Thoracic aorta (tissue), 2 donors: ENCODE results near the gene PTPRM. TPM values are rescaled to one million over a fixed set of nuclear protein-coding genes. Genes with fewer than 3 reads are reported as not detected.

Source experiments
- ATAC-seq: fragments of 150-250 bp; one replicate; pipeline ENCODE4 v1.8.0; 2017; ENCODE audit warnings: low read depth; ENCODE audit not compliant: insufficient number of reproducible peaks, low FRiP score
- DNase-seq: peaks from one replicate; pipeline ENCODE4 v3.0.0-alpha.2; 2020; ENCODE audit warnings: low spot score
- H3K27ac ChIP-seq, 2 donors: fragments of 200-600 bp; sonication (generic); 1 replicate in 1 of 2; 2 replicates in 1 of 2; pipeline ENCODE4 v1.5.1; 2016; ENCODE audit warnings: mild to moderate bottlenecking in 2 of 2, moderate library complexity in 2 of 2
- H3K27me3 ChIP-seq: fragments of 200-600 bp; sonication (generic); replicated peaks from 2 replicates; pipeline ENCODE4 v1.6.0; 2016; ENCODE audit warnings: mild to moderate bottlenecking; ENCODE audit not compliant: insufficient read depth
- H3K36me3 ChIP-seq: fragments of 200-600 bp; sonication (generic); one replicate; pipeline ENCODE4 v1.5.1; 2016
- H3K4me1 ChIP-seq, 2 donors: fragments of 200-600 bp; sonication (generic); 1 replicate in 1 of 2; 2 replicates in 1 of 2; pipeline versions ENCODE4 v1.5.1 to v1.6.0; 2016; ENCODE audit warnings: low read depth in 2 of 2, mild to moderate bottlenecking in 1 of 2; ENCODE audit not compliant: control insufficient read depth in 1 of 2
- H3K4me3 ChIP-seq: fragments of 200-600 bp; sonication (generic); 2 replicates; pipeline ENCODE4 v1.5.1; 2016; ENCODE audit warnings: mild to moderate bottlenecking
- H3K9me3 ChIP-seq: fragments of 200-600 bp; sonication (generic); 2 replicates; pipeline ENCODE4 v1.5.1; 2016
- total RNA-seq, 2 donors: library from RNA; depleted of rRNA; stranded (reverse); fragments of >200 nt; gene quantifications; one replicate each; pipeline versions ENCODE4 v1.1.0 to v1.2.3, GENCODE V29; 2016
- TF ChIP-seq, protein P1 (sequence below): fragments of 200-600 bp; sonication (generic); IDR thresholded peaks from one replicate; pipeline ENCODE4 v1.5.1; 2019; ENCODE audit warnings: antibody characterized with exemption

Gene PTPRM
- total RNA-seq, 2 donors from 2014 or later, result 90.3 to 102 TPM

DNA sequence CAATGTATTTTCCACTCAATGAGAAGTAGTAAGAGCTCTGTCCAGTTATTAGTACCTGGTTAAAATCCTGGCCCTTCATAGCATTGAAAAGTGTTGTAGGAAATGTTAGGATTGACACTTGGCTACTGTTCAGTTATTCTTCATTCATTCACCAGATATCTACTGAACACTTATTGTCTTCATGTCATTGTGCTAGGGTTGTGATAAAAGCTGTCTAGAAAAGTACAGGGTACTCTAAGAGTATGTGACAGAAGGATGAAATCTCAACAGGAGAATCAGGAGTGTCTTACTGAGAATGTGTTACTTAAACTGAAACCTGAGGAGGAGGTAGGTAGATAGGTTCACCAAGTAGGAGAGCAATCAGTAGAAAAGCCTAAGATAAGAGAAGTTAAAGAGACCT lies 530.3 kb downstream of the PTPRM start:
- Histone ChIP-seq H3K4me3 (no peak overlapping the region), H3K27me3 (no peaks in the 10 kb centered on the region), H3K36me3 (no peaks in the 10 kb centered on the region), H3K27ac (no peak overlapping the region), H3K9me3 (no peaks in the 10 kb centered on the region), H3K4me1 (no peaks in the 10 kb centered on the region)
- ATAC-seq (no peak), DNase-seq (no peak)
- TF ChIP-seq, protein P1, sequence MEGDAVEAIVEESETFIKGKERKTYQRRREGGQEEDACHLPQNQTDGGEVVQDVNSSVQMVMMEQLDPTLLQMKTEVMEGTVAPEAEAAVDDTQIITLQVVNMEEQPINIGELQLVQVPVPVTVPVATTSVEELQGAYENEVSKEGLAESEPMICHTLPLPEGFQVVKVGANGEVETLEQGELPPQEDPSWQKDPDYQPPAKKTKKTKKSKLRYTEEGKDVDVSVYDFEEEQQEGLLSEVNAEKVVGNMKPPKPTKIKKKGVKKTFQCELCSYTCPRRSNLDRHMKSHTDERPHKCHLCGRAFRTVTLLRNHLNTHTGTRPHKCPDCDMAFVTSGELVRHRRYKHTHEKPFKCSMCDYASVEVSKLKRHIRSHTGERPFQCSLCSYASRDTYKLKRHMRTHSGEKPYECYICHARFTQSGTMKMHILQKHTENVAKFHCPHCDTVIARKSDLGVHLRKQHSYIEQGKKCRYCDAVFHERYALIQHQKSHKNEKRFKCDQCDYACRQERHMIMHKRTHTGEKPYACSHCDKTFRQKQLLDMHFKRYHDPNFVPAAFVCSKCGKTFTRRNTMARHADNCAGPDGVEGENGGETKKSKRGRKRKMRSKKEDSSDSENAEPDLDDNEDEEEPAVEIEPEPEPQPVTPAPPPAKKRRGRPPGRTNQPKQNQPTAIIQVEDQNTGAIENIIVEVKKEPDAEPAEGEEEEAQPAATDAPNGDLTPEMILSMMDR, result no peak

DNA sequence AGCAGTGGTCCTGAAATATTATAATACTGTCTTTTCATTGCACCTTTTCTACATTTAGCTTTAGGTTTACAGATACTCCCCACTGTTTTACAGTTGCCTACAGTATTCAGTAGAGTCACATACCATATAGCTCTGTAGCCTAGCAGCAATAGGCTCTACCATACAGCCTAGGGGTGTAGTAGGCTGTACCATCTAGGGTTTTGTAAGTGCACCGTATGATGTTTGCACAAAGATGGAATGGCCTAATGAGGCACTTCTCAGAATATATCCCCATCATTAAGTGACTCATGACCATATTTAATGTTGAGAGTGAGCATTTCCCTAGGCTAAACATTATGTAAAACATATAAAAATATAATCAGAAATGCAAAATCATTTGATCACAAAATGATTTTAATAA lies 530.8 kb downstream of the PTPRM start:
- TF ChIP-seq, protein P1, result no peak

DNA sequence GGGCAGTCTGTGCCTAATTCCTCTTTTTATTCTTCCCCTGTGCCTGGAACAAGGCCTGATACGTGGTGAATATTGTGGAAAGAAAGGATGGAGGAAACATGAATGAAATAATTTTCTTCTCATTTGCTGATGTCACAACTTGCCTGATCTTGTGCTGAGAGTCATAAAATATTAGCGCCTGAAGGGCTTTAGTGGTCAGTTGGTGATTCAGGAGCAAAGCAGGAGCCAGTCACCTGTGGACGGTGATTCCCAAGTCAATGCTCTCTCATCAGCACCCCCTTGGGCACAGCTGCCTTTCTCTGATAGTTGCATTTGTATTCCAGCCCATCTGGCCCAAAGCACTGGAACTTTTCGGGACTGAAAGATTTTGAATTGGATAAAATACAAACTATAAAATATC lies 539.5 kb downstream of the PTPRM start:
- Histone ChIP-seq H3K9me3 (no peaks in the 10 kb centered on the region), H3K27ac (no peak overlapping the region), H3K4me1 (no peaks in the 10 kb centered on the region), H3K4me3 (no peak overlapping the region), H3K27me3 (no peaks in the 10 kb centered on the region), H3K36me3 (no peaks in the 10 kb centered on the region)
- TF ChIP-seq, protein P1, result no peak
- ATAC-seq (no peak), DNase-seq (no peak)

More for the DNA sequence above, 530.8 kb downstream of the PTPRM start:
- ATAC-seq (no peak), DNase-seq (no peak)
- Histone ChIP-seq H3K36me3 (no peaks in the 10 kb centered on the region), H3K4me3 (no peak overlapping the region), H3K27ac (no peak overlapping the region), H3K27me3 (no peaks in the 10 kb centered on the region), H3K9me3 (no peaks in the 10 kb centered on the region), H3K4me1 (no peaks in the 10 kb centered on the region)

DNA sequence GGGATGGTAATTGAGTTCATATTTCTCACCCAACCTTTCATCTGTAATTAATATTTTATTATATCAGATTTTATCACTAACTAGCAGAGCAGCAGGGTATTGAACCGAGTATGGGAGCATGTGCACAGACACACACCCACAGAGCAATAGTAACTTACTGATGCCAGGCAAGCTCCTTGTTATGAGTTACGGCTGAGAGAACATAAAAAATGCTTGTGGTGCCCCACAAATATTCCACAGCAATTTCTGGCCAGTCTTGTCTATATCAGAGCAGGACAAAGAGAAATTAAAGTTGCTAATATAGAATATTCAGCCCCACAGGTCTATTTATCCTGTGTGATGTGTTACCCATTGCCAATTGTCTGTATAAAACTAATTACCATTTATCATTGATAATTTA lies 540.3 kb downstream of the PTPRM start:
- TF ChIP-seq, protein P1, result no peak
- Histone ChIP-seq H3K27me3 (no peaks in the 10 kb centered on the region), H3K36me3 (no peaks in the 10 kb centered on the region), H3K4me1 (no peaks in the 10 kb centered on the region), H3K9me3 (no peaks in the 10 kb centered on the region), H3K27ac (no peak overlapping the region), H3K4me3 (no peak overlapping the region)
- ATAC-seq (no peak), DNase-seq (no peak)

DNA sequence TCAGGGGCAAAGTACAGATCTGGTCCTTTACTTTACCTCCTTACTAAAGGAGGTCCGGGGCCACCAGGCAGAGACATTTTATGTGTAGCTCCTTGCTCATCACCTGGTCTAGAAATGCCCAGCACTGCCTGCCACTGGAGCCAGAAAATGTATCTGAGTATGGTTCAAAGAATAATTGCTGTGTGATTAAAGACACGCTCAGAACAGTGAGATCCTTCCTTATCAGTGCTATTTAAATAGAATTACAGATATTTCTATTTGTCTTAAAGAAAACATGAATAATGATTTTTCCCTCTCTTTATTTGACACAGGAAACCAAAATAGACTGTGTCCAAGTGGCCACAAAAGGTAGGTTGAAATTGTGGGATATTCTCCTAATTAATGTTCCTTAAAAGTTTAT lies 547.4 kb downstream of the PTPRM start:
- H3K27me3 ChIP-seq, result no peaks in the 10 kb centered on the region
- no peak overlapping the region for H3K4me3 ChIP-seq
- no peak overlapping the region for H3K27ac ChIP-seq
- DNase-seq (no peak), ATAC-seq (no peak)
- no peaks in the 10 kb centered on the region for H3K4me1 ChIP-seq
- H3K9me3 ChIP-seq, result no peaks in the 10 kb centered on the region
- TF ChIP-seq, protein P1, result no peak
- H3K36me3 ChIP-seq, result no peaks in the 10 kb centered on the region
